NCI-H1105 treated with DMSO at 0.1 percent for 48 hours (cell line): ENCODE results near the gene PDX1.
A peak's percentile ranks its signal among the peaks of the same experiment; 100 is the strongest.

Source experiments
- DNase-seq: peaks from one replicate; lab custom pipeline; 2025; lab: John Stamatoyannopoulos, UW

Gene PDX1

GRCh38 chr13:27919934-27920676, at the start of gene PDX1:
TSS of gene PDX1 (plus strand) at chr13:27920000. CDS start at chr13:27920139, 139 bp downstream.
- peak; percentile 12 for DNase-seq

DNA sequence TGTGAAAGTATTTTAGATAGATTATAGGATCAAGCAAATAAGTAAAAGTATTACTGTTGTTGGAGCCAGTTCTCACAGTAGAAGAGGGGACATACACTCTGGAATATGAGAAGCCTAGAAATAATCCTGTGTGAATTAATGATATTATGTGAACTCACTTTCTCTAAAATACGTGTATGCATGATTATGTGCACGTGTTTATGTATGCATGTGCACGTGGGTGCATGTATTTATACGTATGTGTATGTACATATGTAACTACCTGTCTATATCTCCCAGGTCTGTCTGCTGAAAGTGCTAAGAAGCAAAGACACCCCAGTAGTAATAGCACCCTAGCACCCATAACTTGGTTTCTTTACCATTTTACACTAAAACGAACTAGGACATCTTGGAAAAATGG, 41.5 kb upstream of the PDX1 start:
- no peak for DNase-seq

DNA sequence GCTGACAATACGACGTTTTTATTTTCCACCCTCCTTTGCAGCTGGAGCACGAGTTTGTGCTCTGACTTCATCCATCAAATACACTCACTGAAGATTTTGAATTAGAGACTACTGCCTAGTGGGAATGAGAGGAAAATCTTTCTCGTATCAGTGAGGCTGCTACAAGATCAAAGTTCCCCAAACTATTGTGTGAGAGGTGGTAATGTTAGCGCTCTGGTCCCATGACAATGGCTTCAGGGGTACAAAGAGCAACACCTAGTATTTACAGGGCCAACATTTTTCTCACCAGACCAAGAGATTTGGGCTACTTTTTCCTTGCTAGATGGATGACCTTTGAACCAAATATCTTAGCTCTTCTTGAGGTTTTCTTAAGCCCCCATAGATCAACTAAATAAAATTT, 30.3 kb upstream of the PDX1 start:
- DNase-seq: no peak

DNA sequence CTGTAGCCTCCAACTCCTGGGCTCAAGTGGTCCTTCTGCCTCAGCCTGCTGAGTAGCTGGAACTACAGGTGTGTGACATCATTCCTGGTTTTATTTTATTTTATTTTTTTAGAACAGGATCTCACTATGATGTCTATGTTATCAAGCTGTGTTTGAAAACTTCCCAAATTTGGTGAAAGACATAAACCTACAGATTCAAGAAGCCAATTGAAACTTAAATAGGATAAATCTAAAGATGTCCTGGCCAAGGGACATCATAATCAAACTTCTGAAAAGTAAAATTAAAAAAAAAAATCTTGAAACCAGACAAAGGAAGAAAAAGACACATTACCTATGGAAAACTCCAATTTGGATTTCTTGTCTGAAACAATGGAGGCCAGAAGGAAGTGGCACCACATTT, 23.1 kb upstream of the PDX1 start:
- no peak for DNase-seq

GRCh38 chr13:27904719-27905118, 15.1 kb upstream of the PDX1 start:
- DNase-seq: no peak

GRCh38 chr13:27905650-27906049, 14.2 kb upstream of the PDX1 start:
- no peak for DNase-seq

DNA sequence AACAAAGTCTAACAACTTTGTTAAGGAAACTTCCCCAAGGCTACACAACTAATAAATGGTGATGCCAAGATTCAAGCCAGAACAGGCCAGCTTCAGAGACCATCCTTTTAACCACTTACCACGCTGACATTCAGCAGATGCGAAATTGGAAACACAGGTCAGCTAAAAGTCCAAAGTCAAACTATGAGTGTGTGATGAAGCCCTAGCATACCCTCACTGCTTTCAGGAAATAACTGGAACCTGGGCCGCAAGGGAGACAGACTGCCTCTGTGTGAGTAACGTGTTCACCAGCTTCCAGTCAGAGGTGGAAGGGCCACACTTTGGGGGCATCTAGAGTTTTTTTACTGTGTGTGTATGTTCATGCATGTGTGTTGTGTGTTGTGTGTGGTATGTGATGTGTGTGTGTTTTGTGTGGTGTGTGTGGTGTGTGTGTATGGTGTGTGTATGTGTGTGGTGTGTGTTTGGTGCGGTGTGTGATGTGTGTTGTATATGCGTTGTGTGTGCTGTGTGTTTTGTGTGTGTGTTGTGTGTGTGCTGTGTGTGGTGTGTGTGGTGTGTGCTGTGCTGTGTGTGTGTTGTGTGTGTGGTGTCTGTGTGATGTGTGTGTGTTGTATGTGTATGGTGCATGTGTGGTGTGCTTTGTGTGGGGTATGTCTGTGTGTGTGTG, 12.5 kb upstream of the PDX1 start:
- no peak for DNase-seq

DNA sequence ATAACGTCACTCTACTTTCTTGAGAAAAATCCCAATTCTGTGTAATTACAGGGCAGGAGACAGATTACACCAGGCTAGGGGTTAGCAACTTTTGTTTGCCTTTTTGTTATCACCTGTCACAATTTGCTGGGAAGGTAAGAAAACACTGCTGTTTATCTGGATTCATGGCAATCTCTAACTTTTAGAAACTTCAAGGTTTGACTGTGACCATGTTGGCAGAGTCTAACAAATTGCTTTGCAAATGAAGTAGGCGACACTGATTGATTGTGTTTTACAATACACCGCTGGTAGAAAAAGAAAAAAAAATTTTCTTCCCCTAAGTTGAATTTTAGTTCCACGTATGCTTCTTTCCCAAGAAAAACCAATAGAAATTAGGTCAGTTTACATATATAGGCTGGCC, 10.4 kb upstream of the PDX1 start:
- no peak for DNase-seq

GRCh38 chr13:27911521-27911920, 8.3 kb upstream of the PDX1 start:
- no peak for DNase-seq

GRCh38 chr13:27913160-27913559, 6.6 kb upstream of the PDX1 start:
- DNase-seq: no peak

DNA sequence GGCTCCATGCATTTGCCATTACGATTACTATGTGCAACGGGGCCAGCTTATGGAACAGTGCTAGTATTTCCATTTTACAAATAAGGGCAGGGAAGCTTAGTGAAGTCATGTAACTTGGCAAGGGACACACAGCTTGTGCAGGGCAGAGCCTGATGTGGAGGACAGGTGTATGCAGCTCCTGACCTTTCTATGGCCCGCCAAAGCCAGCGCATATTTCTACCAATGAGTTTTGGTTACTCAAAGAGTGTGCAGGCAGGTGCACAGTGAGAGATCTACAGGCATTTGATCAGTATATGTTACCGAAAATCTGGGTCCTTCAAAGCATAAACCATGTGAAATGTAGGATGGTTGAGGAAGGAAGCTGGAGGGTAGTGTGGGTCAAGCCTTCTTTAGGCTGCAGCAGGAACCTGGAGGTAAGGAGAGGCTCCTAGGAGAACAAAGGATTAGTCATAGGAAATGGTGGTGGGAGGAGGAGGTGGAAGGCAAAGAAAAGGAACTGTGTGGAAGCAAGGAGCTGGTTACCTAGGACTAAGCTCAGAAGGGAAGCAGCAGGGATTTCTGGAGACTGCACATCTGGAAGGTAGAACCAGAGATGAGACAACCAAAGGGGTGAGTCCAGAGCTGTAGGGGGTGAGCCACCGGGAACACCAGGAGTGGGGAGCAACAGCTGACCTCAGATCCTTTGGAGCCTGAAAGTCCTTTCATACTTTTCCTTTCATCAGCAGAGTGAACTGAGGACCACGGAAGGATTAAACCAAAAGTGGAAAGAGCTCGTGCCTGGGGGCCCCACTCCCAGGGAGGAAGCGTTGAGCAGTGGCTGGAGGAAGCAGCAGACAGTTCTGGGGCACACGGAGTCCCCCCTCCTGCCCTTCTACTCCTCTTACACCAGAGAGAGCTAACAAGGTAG, 4.2 kb upstream of the PDX1 start:
- DNase-seq: no peak

- DNase-seq: no peak
Observed at GRCh38 chr13:27917121-27917947, 2.5 kb upstream of the PDX1 start.

DNA sequence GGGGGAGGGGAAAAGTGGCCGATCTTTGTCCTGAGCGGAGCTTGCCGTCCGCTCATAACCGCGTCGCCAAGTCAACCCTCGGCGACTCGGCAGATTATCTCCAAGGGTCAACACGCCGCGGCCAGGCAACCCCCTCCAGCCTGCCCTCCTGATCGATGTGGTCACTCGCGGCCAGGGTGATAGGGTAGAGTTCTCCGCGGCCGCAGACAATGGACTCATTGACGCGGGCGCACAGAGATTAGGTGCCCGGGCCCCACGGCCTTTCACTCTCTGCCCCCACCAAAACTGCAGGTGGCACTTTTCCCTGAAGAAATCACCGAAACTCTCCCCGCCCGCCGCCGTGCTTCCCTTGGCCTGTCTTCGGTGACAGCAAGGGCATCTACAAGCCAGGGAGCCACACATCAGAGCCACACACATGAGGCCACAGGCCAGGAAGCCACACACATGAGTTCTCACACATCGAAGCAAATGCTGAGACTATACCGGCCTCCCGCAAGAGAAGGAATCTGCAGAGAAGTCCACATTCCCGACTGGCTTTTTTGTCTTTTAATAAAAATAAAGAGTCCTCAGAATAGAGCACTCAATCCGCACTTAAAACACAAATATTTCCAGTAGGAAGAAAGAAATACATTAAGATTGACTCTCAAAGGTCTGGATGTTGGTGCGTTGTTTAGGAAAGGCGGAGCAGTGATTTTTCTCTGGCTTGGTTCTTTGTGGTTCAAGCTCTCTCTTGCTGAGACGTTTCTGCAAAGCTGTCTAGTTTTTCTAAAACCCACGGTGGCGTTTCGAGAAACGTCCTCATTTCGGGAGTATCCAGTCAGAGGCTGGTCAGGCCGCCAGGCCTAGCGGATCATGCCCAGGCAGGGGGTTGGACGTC, 1.5 kb upstream of the PDX1 start:
- no peak for DNase-seq

GRCh38 chr13:27918918-27919658, 712 bp upstream of the PDX1 start:
- no peak for DNase-seq

GRCh38 chr13:27919659-27919933, 204 bp upstream of the PDX1 start:
- DNase-seq: peak; percentile 81

GRCh38 chr13:27920677-27921420, 1.0 kb downstream of the PDX1 start:
- DNase-seq: peak; percentile 16

- DNase-seq: no peak
Observed at GRCh38 chr13:27921421-27921960, 1.7 kb downstream of the PDX1 start.

DNA sequence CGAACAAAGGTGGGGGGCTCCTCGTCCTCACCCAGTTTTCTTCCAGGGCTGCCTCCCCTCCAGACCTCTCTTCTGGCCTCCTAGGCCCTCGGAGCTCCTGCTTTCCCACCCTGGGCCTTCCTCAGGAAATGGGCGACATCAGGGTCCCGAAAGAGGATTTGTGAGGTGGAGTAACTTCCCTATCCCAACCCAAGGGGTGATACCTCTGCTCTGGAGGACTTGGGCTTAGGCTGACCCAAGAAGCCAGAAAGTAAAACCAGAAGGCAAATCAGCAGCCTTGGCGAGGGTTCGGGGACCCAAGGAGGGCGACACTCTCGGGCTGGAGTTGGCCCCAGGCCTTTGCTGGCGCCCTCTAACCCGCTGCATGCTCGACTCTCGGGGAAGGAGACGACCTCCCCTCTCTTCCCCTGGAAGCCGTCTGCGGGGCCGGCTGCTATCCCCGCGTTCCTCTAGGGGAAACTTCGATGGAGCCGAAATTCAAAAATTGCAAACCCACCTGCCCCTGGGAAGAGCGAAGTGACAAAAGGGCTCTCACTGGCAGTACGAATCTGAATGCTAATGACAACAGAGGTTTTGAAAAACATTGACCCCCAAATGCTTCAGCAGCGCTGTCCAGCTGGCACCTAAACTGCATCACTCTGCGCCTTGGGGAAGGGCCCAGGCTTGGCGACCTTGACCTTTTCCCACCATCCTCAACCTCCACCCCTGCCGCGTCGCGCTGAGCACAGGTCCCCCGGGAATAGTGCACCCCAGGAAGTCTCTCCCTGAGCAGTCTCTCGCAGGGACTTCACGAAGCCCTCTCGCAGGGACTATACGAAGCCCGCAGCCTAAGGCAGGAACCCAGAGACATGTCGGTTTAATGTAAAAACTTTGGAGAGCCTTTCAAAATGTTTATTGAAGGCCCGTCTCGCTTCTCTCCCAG, 2.4 kb downstream of the PDX1 start:
- DNase-seq: no peak
